T1000 (cell line): Measurements from ENCODE around the gene ABCG1.

ENCODE experiments used
- DNase-seq: peaks from one replicate; lab custom pipeline; 2025; ENCODE audit warnings: mixed read lengths; lab: John Stamatoyannopoulos, UW

ABCG1 gene

GRCh38 chr21:42271065-42271464, 52.1 kb downstream of the ABCG1 start:
- no peak for DNase-seq

- DNase-seq: no peak
Observed at GRCh38 chr21:42272109-42272962, 53.4 kb downstream of the ABCG1 start.

GRCh38 chr21:42272984-42273600, 54.2 kb downstream of the ABCG1 start:
- no peak for DNase-seq

- DNase-seq: no peak
Observed at GRCh38 chr21:42276076-42276475, 57.1 kb downstream of the ABCG1 start.

GRCh38 chr21:42276526-42277154, 57.7 kb downstream of the ABCG1 start:
- DNase-seq: no peak

GRCh38 chr21:42277593-42277992, 58.7 kb downstream of the ABCG1 start:
- no peak for DNase-seq

GRCh38 chr21:42278451-42279149, 59.7 kb downstream of the ABCG1 start:
- no peak for DNase-seq

- no peak for DNase-seq
Observed at GRCh38 chr21:42279341-42279871, 60.5 kb downstream of the ABCG1 start.

- no peak for DNase-seq
Observed at GRCh38 chr21:42279888-42280287, 60.9 kb downstream of the ABCG1 start.

GRCh38 chr21:42280356-42281180, 61.6 kb downstream of the ABCG1 start:
- no peak for DNase-seq

GRCh38 chr21:42281181-42281680, 62.3 kb downstream of the ABCG1 start:
- no peak for DNase-seq

GRCh38 chr21:42282021-42282420, 63.1 kb downstream of the ABCG1 start:
- no peak for DNase-seq

GRCh38 chr21:42282715-42283114, 63.8 kb downstream of the ABCG1 start:
- no peak for DNase-seq

- DNase-seq: no peak
Observed at GRCh38 chr21:42285569-42286245, 66.8 kb downstream of the ABCG1 start.

- DNase-seq: no peak
Observed at GRCh38 chr21:42286416-42286815, 67.5 kb downstream of the ABCG1 start.

- no peak for DNase-seq
Observed at GRCh38 chr21:42287193-42288083, 68.5 kb downstream of the ABCG1 start.

GRCh38 chr21:42288962-42289361, 70.0 kb downstream of the ABCG1 start:
- DNase-seq: no peak

- no peak for DNase-seq
Observed at GRCh38 chr21:42289926-42290325, 71.0 kb downstream of the ABCG1 start.

- no peak for DNase-seq
Observed at GRCh38 chr21:42290505-42290904, 71.6 kb downstream of the ABCG1 start.
